HG02840 (cell line): ENCODE data around the gene CFAP73.
"Not testable (repeated sequence)": the region's sequence is repeated elsewhere in the genome, so short reads cannot be mapped to it uniquely, and the experiment has no call there.

Source experiments
- ATAC-seq: cut with Tn5 transposase; IDR thresholded peaks from one replicate; pipeline ENCODE4 v1.9.1; 2021; ENCODE audit warnings: mild to moderate bottlenecking, moderate library complexity, moderate number of reproducible peaks; ENCODE audit not compliant: unreplicated experiment, low FRiP score

CFAP73 gene

GRCh38 chr12:113185180-113186032 lies 35.9 kb downstream of the CFAP73 start, which contains the start of the genes DDX54 and RITA1:
Gene DDX54, minus strand, starts transcription at chr12:113185478. Its CDS starts 27 bp downstream, at chr12:113185451.
Gene RITA1, plus strand, starts transcription at chr12:113185721. Its CDS starts 1,026 bp downstream, at chr12:113186747.
- peak; percentile 51 for ATAC-seq

- ATAC-seq, result no peak
These were observed 36.5 kb downstream of the CFAP73 start for GRCh38 chr12:113186033-113186365.

- no peak for ATAC-seq
These were observed 37.3 kb downstream of the CFAP73 start for GRCh38 chr12:113186666-113187325.

- no peak for ATAC-seq
These were observed 39.8 kb downstream of the CFAP73 start for GRCh38 chr12:113189361-113189760.

- no peak for ATAC-seq
These were observed 41.2 kb downstream of the CFAP73 start for GRCh38 chr12:113190761-113191160.

GRCh38 chr12:113191227-113191626 lies 41.7 kb downstream of the CFAP73 start:
- no peak for ATAC-seq

GRCh38 chr12:113194971-113195391 lies 45.5 kb downstream of the CFAP73 start:
- ATAC-seq, result no peak

GRCh38 chr12:113195598-113195997 lies 46.1 kb downstream of the CFAP73 start:
- no peak for ATAC-seq

- ATAC-seq, result no peak
These were observed 47.1 kb downstream of the CFAP73 start for GRCh38 chr12:113196582-113196981.

GRCh38 chr12:113196990-113197389 lies 47.5 kb downstream of the CFAP73 start:
- ATAC-seq, result no peak

- no peak for ATAC-seq
These were observed 48.1 kb downstream of the CFAP73 start for GRCh38 chr12:113197518-113198077.

GRCh38 chr12:113198296-113198695 lies 48.8 kb downstream of the CFAP73 start:
- ATAC-seq, result no peak

- ATAC-seq, result no peak
These were observed 50.7 kb downstream of the CFAP73 start for GRCh38 chr12:113200021-113200797.

- no peak for ATAC-seq
These were observed 52.0 kb downstream of the CFAP73 start for GRCh38 chr12:113201187-113202177.

- no peak for ATAC-seq
These were observed 53.0 kb downstream of the CFAP73 start for GRCh38 chr12:113202300-113203075.

- ATAC-seq, result no peak
These were observed 54.6 kb downstream of the CFAP73 start for GRCh38 chr12:113203852-113204760.

GRCh38 chr12:113204804-113205203 lies 55.3 kb downstream of the CFAP73 start:
- ATAC-seq, result no peak

- not testable (repeated sequence) for ATAC-seq
These were observed 57.3 kb downstream of the CFAP73 start for GRCh38 chr12:113206802-113207201.
